WI38 (cell line): Measurements from ENCODE around the gene WFIKKN1.

Source experiments
- H3K4me3 ChIP-seq: 2 replicates; pipeline ENCODE4 v1.5.1; 2011; ENCODE audit warnings: low read depth, mild to moderate bottlenecking, control low read depth, low read length
- TF ChIP-seq, protein P1 (sequence below): IDR thresholded peaks from 2 replicates; pipeline ENCODE4 v1.5.1; 2012; ENCODE audit warnings: low read depth, mild to moderate bottlenecking, control low read depth, low read length

The WFIKKN1 gene

DNA sequence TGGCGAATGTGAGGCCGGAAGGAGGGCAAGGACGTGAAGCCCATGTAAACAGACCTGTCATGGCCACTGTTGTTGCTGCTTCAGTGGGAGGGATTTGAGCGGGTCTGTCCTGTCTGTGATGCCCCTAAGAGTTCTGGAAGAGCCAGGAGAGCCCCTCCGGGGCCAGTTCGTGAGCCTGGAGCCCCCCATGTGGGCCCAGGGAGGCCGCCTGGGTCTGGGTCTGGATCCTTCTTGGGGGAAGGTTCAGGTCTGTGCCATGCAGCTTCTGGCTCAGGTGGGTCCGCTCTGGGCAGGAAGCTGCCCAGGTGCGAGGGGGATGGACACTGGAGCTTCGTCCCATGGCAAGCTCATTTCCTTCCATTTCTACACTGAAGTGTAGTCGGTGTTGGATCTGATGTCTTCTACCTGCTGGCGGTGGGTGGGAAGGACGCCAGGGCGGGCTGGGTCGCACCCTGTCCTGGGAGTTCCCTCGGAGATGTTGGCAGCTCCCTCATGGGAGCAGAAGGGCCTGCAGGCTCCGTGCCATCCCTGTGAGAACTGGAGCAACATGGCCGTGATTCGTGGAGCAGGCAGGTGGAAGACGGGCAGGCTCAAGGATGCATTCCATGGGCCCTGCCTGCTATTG lies 11.2 kb upstream of the WFIKKN1 start:
- H3K4me3 ChIP-seq: no peak overlapping the region
- TF ChIP-seq, protein P1, sequence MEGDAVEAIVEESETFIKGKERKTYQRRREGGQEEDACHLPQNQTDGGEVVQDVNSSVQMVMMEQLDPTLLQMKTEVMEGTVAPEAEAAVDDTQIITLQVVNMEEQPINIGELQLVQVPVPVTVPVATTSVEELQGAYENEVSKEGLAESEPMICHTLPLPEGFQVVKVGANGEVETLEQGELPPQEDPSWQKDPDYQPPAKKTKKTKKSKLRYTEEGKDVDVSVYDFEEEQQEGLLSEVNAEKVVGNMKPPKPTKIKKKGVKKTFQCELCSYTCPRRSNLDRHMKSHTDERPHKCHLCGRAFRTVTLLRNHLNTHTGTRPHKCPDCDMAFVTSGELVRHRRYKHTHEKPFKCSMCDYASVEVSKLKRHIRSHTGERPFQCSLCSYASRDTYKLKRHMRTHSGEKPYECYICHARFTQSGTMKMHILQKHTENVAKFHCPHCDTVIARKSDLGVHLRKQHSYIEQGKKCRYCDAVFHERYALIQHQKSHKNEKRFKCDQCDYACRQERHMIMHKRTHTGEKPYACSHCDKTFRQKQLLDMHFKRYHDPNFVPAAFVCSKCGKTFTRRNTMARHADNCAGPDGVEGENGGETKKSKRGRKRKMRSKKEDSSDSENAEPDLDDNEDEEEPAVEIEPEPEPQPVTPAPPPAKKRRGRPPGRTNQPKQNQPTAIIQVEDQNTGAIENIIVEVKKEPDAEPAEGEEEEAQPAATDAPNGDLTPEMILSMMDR: no peak

DNA sequence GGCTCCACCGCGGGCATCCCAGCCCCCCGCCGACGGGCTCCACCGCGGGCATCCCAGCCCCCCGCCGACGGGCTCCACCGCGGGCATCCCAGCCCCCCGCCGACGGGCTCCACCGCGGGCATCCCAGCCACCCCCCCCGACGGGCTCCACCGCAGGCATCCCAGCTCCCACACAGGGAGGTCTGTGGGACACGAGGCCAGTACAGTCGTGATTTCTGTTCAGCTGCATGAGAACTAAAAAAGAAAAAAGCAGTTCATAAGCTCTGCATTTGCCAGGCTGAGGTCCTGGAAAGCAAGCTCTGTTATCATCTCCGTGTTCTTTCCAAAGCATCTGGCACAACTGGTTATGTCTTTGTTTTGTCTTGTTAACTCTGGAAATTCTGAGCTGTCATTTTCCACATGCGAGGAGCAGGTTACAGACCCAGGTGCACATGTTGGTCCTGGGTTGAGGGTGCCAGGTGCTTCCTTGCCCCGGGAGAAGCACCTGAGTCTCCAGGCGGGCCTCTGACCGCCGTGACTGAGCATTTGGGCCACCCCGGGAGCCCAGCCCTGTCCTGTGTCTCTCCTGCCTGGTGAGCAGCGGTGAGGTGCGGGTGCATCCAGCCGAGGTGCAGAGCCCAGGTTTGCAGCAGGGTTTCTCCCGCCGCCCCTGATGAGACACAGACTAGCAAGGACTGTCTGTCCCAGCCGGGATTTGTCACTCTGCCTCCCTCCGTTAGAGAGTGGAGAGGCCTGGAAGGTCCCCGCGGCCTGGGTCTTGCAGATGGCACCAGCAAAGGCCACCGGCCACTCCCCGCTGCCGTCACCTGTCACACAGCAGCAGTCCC lies 9.9 kb upstream of the WFIKKN1 start:
- TF ChIP-seq, protein P1: no peak
- no peak overlapping the region for H3K4me3 ChIP-seq

DNA sequence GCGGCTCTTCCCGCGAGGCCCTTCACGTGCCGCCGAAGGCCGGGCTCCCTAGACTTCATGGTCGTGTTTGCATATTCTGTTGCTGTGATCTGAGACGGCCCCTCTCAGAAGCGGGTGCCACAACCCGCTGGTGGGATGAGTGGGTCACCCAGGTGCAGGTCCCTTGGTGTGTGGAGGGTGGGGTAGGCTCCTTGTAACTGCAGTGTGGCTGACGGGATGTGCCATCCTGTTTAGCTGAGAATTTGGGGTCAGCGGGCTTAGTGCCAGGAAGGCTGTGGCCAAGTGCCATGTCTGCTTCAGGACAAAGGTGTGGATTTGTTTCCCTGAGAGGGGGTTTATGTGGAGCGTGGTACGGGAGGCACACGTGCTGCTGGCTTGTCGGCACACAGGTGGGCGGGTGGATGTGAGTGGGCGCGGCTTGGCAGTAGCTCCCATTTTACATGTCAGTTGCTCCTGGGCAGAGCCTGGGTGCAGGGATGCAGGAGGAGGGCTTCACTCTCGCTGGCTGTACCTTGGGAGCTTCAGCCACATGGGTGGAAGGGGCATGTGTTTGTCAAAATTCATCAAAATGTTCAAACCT lies 9.2 kb upstream of the WFIKKN1 start:
- no peak overlapping the region for H3K4me3 ChIP-seq
- TF ChIP-seq, protein P1: no peak

DNA sequence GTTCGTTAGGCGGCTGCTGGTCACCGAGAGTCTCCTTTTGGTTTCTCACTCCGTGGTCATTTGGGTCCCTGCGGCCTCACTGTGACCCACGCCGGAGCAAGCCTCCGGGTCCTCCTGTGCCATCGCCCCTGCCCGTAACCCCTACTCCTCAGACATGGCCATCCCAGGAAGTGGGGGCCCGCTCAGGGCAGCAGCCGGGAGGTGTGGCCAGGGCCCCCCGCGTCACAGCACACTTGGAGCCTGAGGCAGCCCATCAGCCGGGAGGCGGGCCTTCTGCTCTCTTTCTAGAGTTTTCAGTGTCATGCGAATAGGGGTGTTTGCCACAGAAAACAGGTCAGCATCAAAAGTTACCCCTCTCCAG lies 7.9 kb upstream of the WFIKKN1 start:
- TF ChIP-seq, protein P1: no peak
- H3K4me3 ChIP-seq: no peak overlapping the region

DNA sequence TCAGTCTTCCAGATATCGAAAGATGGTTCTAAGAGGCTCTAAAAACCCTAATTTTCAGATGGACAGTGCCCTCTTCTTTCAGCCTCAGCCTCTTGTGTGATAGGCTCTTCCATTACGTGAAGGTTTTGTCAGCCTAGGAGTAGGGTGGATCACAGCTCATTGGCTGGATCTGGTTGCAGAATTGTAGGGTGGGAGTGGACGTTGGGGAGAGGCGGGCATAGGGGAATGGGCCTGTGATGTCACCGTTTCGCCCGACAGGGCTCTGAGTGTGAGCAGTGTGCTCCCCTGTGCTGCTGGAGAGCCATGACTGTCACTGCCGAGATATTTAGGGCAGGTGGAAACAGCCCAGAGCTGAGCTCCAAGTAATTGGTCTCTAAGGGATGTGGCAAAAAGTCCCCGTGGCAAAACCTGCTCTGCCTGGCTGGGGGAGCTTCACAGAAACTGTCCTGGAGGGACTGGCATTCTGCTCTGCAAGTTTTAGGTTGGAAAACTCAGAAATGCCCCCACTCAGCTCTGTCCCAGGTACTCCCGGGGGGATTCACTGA lies 6.2 kb upstream of the WFIKKN1 start:
- TF ChIP-seq, protein P1: no peak

DNA sequence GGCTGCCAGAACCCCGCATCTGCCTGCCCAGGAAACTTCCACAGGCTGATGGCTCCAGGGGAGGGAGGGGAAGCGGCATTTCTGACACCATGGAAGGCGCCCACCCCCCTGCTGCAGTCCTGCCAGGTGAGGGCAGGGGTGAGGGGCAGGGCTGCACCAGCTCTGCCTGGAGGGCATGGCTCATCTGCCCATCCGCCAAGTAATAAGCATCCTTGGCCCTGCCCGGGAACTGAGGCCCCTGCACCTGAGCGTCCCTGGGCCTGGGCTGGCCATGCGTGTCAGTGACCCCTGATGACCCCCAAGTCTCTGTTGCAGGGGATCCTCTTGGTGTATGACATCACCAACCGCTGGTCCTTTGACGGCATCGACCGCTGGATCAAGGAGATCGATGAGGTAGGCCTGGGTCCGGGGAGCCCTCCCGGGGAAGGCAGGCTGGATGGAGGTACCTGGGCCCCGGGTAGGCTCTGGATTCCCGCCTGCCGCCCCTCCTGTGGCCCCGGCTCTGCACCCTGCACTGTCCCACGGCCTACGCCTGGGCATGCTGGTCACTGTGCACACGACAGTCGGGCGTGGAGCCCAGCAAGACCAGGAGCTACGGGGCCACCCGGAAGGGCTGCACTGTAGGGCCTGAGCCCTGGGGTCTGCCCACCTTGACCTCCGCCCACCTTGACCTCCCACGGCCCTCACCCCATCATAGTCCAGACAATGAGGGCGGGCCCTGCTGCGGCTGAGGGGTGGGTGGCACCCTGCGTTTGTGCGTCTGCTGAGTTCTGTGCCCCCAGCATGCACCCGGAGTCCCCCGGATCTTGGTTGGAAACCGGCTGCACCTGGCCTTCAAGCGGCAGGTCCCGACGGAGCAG lies 5.4 kb upstream of the WFIKKN1 start:
- H3K4me3 ChIP-seq: no peak overlapping the region
- TF ChIP-seq, protein P1: no peak

More for the DNA sequence above, 6.2 kb upstream of the WFIKKN1 start:
- H3K4me3 ChIP-seq: no peak overlapping the region
